Ovary (tissue), 3 donors: ENCODE results near the gene MEDAG.

Source experiments
- CTCF ChIP-seq, 3 donors: fragments of 450-650 bp in 2 of 3; fragments of 200-600 bp in 1 of 3; IDR thresholded peaks; one replicate each; pipeline versions ENCODE4 v1.5.1 to v1.8.0; 2016 to 2022; ENCODE audit warnings: antibody characterized with exemption in 3 of 3, mild to moderate bottlenecking in 1 of 3
- EP300 ChIP-seq: sonication (generic); formaldehyde crosslinking; IDR thresholded peaks from one replicate; pipeline ENCODE4 v1.6.1; 2017; ENCODE audit warnings: antibody characterized with exemption
- donor health status: DM: no; HTN: no; CAD: no.

- no peak for TF ChIP-seq CTCF (IDR thresholded peaks at IDR 0.05)
- TF ChIP-seq EP300, result no peak
Measured at GRCh38 chr13:30870049-30870884, 35.8 kb upstream of the MEDAG start.
